K562 (cell line): ENCODE measurements around the gene SLC22A23. TPM values are rescaled to one million over a fixed set of nuclear protein-coding genes. Genes with fewer than 3 reads are reported as not detected.

ENCODE experiments used
- DPF2 ChIP-seq: fragments of 450-650 bp; IDR thresholded peaks from 2 replicates; pipeline ENCODE4 v1.6.1; 2016
- E2F3 ChIP-seq: fragments of 250-450 bp; sonication (Bioruptor Pico); IDR thresholded peaks from 2 replicates; pipeline ENCODE4 v1.4.0; 2020; ENCODE audit warnings: mild to moderate bottlenecking
- EWSR1 ChIP-seq: fragments of 450-650 bp; IDR thresholded peaks from 2 replicates; pipeline ENCODE4 v1.6.1; 2018; ENCODE audit warnings: borderline replicate concordance, mild to moderate bottlenecking, low read depth, moderate library complexity; ENCODE audit not compliant: partially characterized antibody
- FOXK2 ChIP-seq, 2 experiments: fragments of 450-650 bp; IDR thresholded peaks in 1 of 2; conservative IDR thresholded peaks in 1 of 2; 2 replicates each; pipeline ENCODE4 v1.6.1; 2016; ENCODE audit warnings: low read depth in 2 of 2, mild to moderate bottlenecking in 1 of 2
- GATAD2A ChIP-seq: fragments of 450-650 bp; IDR thresholded peaks from 2 replicates; pipeline ENCODE4 v1.6.1; 2017
- KDM1A ChIP-seq, 2 experiments: fragments of 450-650 bp; IDR thresholded peaks; 2 replicates each; pipeline ENCODE4 v1.6.1; 2016; ENCODE audit warnings: mild to moderate bottlenecking in 2 of 2
- MAFG ChIP-seq: fragments of 450-650 bp; conservative IDR thresholded peaks from 2 replicates; pipeline ENCODE4 v1.6.1; 2016; ENCODE audit warnings: missing genetic modification characterization, missing compliant biosample characterization
- MAX ChIP-seq: sonication (generic); formaldehyde crosslinking; IDR thresholded peaks from 2 replicates; pipeline ENCODE4 v1.9.0; 2022; ENCODE audit warnings: mild to moderate bottlenecking, missing genetic modification reagents
- MEF2A ChIP-seq: IDR thresholded peaks from 2 replicates; pipeline ENCODE4 v1.6.1; 2011; ENCODE audit warnings: low read depth, mild to moderate bottlenecking, low read length, moderate library complexity; ENCODE audit not compliant: control insufficient read depth
- MYC ChIP-seq, 2 experiments: fragments of 250-450 bp in 1 of 2; sonication (Bioruptor Pico) in 1 of 2; IDR thresholded peaks; 2 replicates each; pipeline versions ENCODE4 v1.5.1 to v1.6.1; 2012 to 2021; ENCODE audit warnings: low read depth in 2 of 2, borderline replicate concordance in 1 of 2, improper control_type of control experiment in 1 of 2, low read length in 1 of 2, mild to moderate bottlenecking in 1 of 2, moderate library complexity in 1 of 2
- NCOA2 ChIP-seq, 2 experiments: fragments of 450-650 bp; IDR thresholded peaks; 2 replicates each; pipeline ENCODE4 v1.6.1; 2018; ENCODE audit warnings: mild to moderate bottlenecking in 2 of 2, moderate library complexity in 1 of 2; ENCODE audit not compliant: partially characterized antibody in 2 of 2
- NFE2L1 ChIP-seq: fragments of 450-650 bp; IDR thresholded peaks from 2 replicates; pipeline ENCODE4 v1.6.1; 2016; ENCODE audit warnings: missing genetic modification characterization, low read depth, mild to moderate bottlenecking, missing compliant biosample characterization, moderate library complexity, borderline replicate concordance
- PHB2 ChIP-seq: fragments of 450-650 bp; IDR thresholded peaks from 2 replicates; pipeline ENCODE4 v1.6.1; 2017; ENCODE audit warnings: low read depth
- RREB1 ChIP-seq: fragments of 250-450 bp; sonication (Bioruptor Pico); IDR thresholded peaks from 2 replicates; pipeline ENCODE4 v1.4.0; 2020
- TAF15 ChIP-seq: fragments of 200-400 bp; formaldehyde crosslinking; IDR thresholded peaks from 2 replicates; pipeline ENCODE4 v1.6.1; 2017; ENCODE audit warnings: mild to moderate bottlenecking, low read depth, low read length, moderate library complexity
- TARDBP ChIP-seq: fragments of 450-650 bp; IDR thresholded peaks from 2 replicates; pipeline ENCODE4 v1.6.1; 2016
- TFAM ChIP-seq: fragments of 250-450 bp; sonication (Bioruptor Pico); conservative IDR thresholded peaks from 2 replicates; pipeline ENCODE4 v1.5.0; 2021; ENCODE audit warnings: mild to moderate bottlenecking, moderate library complexity
- TFAP4 ChIP-seq: sonication (generic); formaldehyde crosslinking; IDR thresholded peaks from 2 replicates; pipeline ENCODE4 v1.8.0; 2022; ENCODE audit warnings: missing genetic modification reagents, mild to moderate bottlenecking, moderate library complexity, borderline replicate concordance
- U2AF1 ChIP-seq: fragments of 200-400 bp; formaldehyde crosslinking; optimal IDR thresholded peaks from 2 replicates; pipeline ENCODE3; 2017; ENCODE audit warnings: mild to moderate bottlenecking, low read depth, low read length, moderate library complexity
- XRCC3 ChIP-seq: fragments of 450-650 bp; IDR thresholded peaks from 2 replicates; pipeline ENCODE4 v1.6.1; 2017; ENCODE audit warnings: mild to moderate bottlenecking, moderate library complexity
- ZNF224 ChIP-seq: sonication (generic); formaldehyde crosslinking; IDR thresholded peaks from 2 replicates; pipeline ENCODE4 v1.8.0; 2022; ENCODE audit warnings: mild to moderate bottlenecking, missing genetic modification reagents
- ZNF324 ChIP-seq: fragments of 250-450 bp; sonication (Bioruptor Pico); IDR thresholded peaks from 2 replicates; pipeline ENCODE4 v1.4.0; 2020; ENCODE audit warnings: mild to moderate bottlenecking
- ZNF586 ChIP-seq: fragments of 450-650 bp; formaldehyde crosslinking; conservative IDR thresholded peaks from 2 replicates; pipeline ENCODE4 v1.4.0; 2020; ENCODE audit warnings: mild to moderate bottlenecking, moderate library complexity
- ZNF785 ChIP-seq: fragments of 250-450 bp; sonication (Bioruptor Pico); IDR thresholded peaks from 2 replicates; pipeline ENCODE4 v1.4.0; 2020; ENCODE audit warnings: mild to moderate bottlenecking
- polyA plus RNA-seq, 8 experiments: library from polyadenylated mRNA; depleted of rRNA in 4 of 8; stranded (reverse) in 5 of 8; unstranded in 3 of 8; fragments of >200 nt; fragmentation: Nextera tagmentation in 2 of 8; fragmentation: Illumina TruSeq in 1 of 8; extraction: Ambion mirVana in 2 of 8; extraction: Trizol in 1 of 8; gene quantifications; 2 replicates each; pipeline versions ENCODE4 v1.2.1 to v1.2.3, GENCODE V29; 2011 to 2014; ENCODE audit warnings: inconsistent platforms in 1 of 8, missing spikeins in 1 of 8
- total RNA-seq, 7 experiments: library from RNA; depleted of rRNA in 6 of 7; stranded (reverse); fragments of >200 nt in 6 of 7; fragmentation: Illumina TruSeq in 2 of 7; extraction: Trizol in 2 of 7; gene quantifications; 2 replicates each; pipeline versions ENCODE4 v1.2.1 to v1.2.3, GENCODE V29; 2011 to 2021; ENCODE audit warnings: low replicate concordance in 1 of 7

Gene SLC22A23
- total and polyA plus RNA-seq, 9 of the 15 experiments (the other 6 are each of a cell fraction or from before 2014, with no cell fraction given): 0.30 to 8.7 (median 2.5) TPM

GRCh38 chr6:3421791-3422434 is 34.9 kb downstream of the SLC22A23 start (continued):
- TF ChIP-seq NFE2L1 (tag) (no peak), TFAM (CRISPR knock-in tag) (no peak), ZNF586 (CRISPR knock-in tag) (no peak), E2F3 (CRISPR knock-in tag) (no peak), ZNF224 (no peak), TAF15 (no peak), GATAD2A (no peak), ZNF324 (CRISPR knock-in tag) (no peak), MAFG (tag) (peak; percentile 90), FOXK2 (conservative IDR thresholded peaks at IDR 0.05 in 1 of 2, IDR thresholded peaks at IDR 0.05 in 1 of 2; ENCODE audit: low read depth in 2 of 2) (peak in 1 of 2 experiments; percentile 32; a peak in 2 of 4 replicates), TARDBP (no peak), ZNF785 (CRISPR knock-in tag) (no peak), U2AF1 (no peak), MAX (CRISPR knock-in tag) (no peak), PHB2 (no peak), EWSR1 (no peak), MYC (IDR thresholded peaks at IDR 0.05; ENCODE audit: low read depth, low read length) (0 out of 2 replicates have a peak, but pooled peaks have one; percentile 24), MYC (CRISPR knock-in tag; IDR thresholded peaks at IDR 0.05; ENCODE audit: borderline replicate concordance, low read depth) (no peak), XRCC3 (no peak), DPF2 (peak; percentile 49; the same call in 1 of the 2 replicates), RREB1 (CRISPR knock-in tag) (no peak), NCOA2 (IDR thresholded peaks at IDR 0.05; ENCODE audit: partially characterized antibody in 2 of 2) (no peak), KDM1A (IDR thresholded peaks at IDR 0.05) (no peak), MEF2A (no peak), TFAP4 (no peak)
